Thoracic aorta (tissue), 2 donors: ENCODE data around the gene ZNF586. TPM values are rescaled to one million over a fixed set of nuclear protein-coding genes. Genes with fewer than 3 reads are reported as not detected.

Experiments used
- ATAC-seq: fragments of 150-250 bp; one replicate; pipeline ENCODE4 v1.8.0; 2017; ENCODE audit warnings: low read depth; ENCODE audit not compliant: insufficient number of reproducible peaks, low FRiP score
- DNase-seq: peaks from one replicate; pipeline ENCODE4 v3.0.0-alpha.2; 2020; ENCODE audit warnings: low spot score
- H3K27ac ChIP-seq, 2 donors: fragments of 200-600 bp; sonication (generic); 1 replicate in 1 of 2; 2 replicates in 1 of 2; pipeline ENCODE4 v1.5.1; 2016; ENCODE audit warnings: mild to moderate bottlenecking in 2 of 2, moderate library complexity in 2 of 2
- H3K27me3 ChIP-seq: fragments of 200-600 bp; sonication (generic); replicated peaks from 2 replicates; pipeline ENCODE4 v1.6.0; 2016; ENCODE audit warnings: mild to moderate bottlenecking; ENCODE audit not compliant: insufficient read depth
- H3K36me3 ChIP-seq: fragments of 200-600 bp; sonication (generic); one replicate; pipeline ENCODE4 v1.5.1; 2016
- H3K4me1 ChIP-seq, 2 donors: fragments of 200-600 bp; sonication (generic); 1 replicate in 1 of 2; 2 replicates in 1 of 2; pipeline versions ENCODE4 v1.5.1 to v1.6.0; 2016; ENCODE audit warnings: low read depth in 2 of 2, mild to moderate bottlenecking in 1 of 2; ENCODE audit not compliant: control insufficient read depth in 1 of 2
- H3K4me3 ChIP-seq: fragments of 200-600 bp; sonication (generic); 2 replicates; pipeline ENCODE4 v1.5.1; 2016; ENCODE audit warnings: mild to moderate bottlenecking
- H3K9me3 ChIP-seq: fragments of 200-600 bp; sonication (generic); 2 replicates; pipeline ENCODE4 v1.5.1; 2016
- CTCF ChIP-seq: fragments of 200-600 bp; sonication (generic); IDR thresholded peaks from one replicate; pipeline ENCODE4 v1.5.1; 2019; ENCODE audit warnings: antibody characterized with exemption
- total RNA-seq, 2 donors: library from RNA; depleted of rRNA; stranded (reverse); fragments of >200 nt; gene quantifications; one replicate each; pipeline versions ENCODE4 v1.1.0 to v1.2.3, GENCODE V29; 2016

Gene ZNF586
- total RNA-seq, 2 donors from 2014 or later, result 8.7 to 15.4 TPM

DNA sequence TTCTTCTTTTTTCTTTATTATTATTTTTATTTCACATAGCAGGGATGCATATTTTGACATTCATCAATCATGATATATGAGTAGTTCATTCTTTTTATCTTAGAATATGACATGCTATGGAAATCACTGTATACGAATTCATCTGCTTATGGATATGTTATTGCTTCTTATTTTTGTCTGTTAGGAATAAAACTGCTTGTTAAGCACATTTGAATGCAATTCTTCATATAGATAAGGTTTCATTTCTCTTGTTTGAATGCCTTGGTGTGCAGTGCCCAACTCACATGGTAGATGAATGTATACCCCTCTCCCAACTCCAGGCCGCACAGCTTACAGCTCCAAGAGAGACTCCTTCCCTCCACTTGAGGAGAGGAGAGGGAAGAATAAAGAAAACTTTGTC lies 11.5 kb upstream of the ZNF586 start:
- Histone ChIP-seq H3K27ac (no peak overlapping the region), H3K9me3 (peaks cover 68% of the 10 kb centered on the region), H3K4me3 (no peak overlapping the region), H3K36me3 (peaks cover 85% of the 10 kb centered on the region), H3K27me3 (no peaks in the 10 kb centered on the region), H3K4me1 (no peaks in the 10 kb centered on the region)
- TF ChIP-seq CTCF, result no peak
- ATAC-seq, result no peak
- no peak for DNase-seq

- H3K36me3 ChIP-seq, result peaks cover 79% of the 10 kb centered on the region
- H3K4me3 ChIP-seq, result no peak overlapping the region
- ATAC-seq, result no peak
- no peak for TF ChIP-seq CTCF
- no peaks in the 10 kb centered on the region for H3K27me3 ChIP-seq
- DNase-seq, result no peak
- H3K9me3 ChIP-seq, result peaks cover 61% of the 10 kb centered on the region
- no peak overlapping the region for H3K27ac ChIP-seq
- no peaks in the 10 kb centered on the region for H3K4me1 ChIP-seq
Measured at GRCh38 chr19:57759096-57759495, 10.4 kb upstream of the ZNF586 start.

DNA sequence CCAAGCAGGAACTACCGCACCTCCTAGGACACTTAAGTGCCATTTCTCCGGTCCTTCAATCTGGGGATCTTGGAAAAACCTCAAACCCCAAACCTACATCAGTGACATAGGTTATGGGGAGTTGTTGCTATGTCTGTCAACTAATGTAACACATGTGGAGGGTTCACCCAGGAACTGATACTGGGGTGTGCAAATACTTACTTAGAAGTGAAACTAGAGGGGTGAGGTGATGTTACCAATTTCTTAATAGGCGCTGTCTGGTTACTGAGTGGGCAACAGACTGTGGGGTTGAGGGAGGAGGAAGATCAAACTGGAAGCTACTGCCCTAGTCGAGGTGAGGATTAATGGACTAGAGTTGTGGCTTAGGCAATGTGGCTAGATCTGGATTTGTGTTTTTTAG lies 1.9 kb downstream of the ZNF586 start:
- ATAC-seq (no peak), DNase-seq (no peak)
- Histone ChIP-seq H3K36me3 (peaks cover 21% of the 10 kb centered on the region), H3K4me1 (peaks cover 6 to 8% of the 10 kb centered on the region in 2 donors), H3K27ac (no peak overlapping the region), H3K9me3 (peaks cover 30% of the 10 kb centered on the region), H3K4me3 (no peak overlapping the region), H3K27me3 (no peaks in the 10 kb centered on the region)
- TF ChIP-seq CTCF, result no peak

GRCh38 chr19:57773488-57773887 lies 4.0 kb downstream of the ZNF586 start:
- Histone ChIP-seq H3K27me3 (no peaks in the 10 kb centered on the region), H3K36me3 (peaks cover 40% of the 10 kb centered on the region), H3K4me1 (peaks cover 6 to 8% of the 10 kb centered on the region in 2 donors), H3K4me3 (no peak overlapping the region), H3K27ac (no peak overlapping the region), H3K9me3 (peaks cover 48% of the 10 kb centered on the region)
- no peak for TF ChIP-seq CTCF
- DNase-seq (no peak), ATAC-seq (no peak)

DNA sequence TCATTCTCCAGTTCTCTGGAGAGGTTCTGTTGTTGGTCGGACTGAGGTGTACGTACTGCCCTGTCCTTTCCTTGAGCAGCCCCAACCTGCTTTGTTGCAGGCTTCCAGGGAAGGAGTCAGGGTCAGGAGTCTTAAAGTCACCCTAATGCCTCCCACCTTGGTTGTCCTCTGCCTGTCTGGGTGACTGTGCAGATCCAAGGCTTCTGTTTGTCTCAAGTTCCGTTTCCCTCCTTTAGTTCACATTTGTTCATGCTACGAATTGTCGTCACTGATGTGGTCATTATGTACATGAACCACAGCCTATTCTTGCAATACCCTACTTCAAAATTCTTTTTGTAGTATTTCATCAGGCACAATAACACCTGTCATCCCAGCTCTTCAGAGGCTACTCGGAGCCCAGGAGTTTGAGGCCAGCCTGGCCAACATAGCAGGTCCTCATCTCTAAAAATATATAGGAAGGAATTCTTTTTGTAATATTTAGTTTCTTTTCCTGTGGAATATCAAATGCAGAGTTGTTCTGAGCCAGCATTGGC lies 7.4 kb downstream of the ZNF586 start:
- H3K4me3 ChIP-seq, result no peak overlapping the region
- no peaks in the 10 kb centered on the region for H3K4me1 ChIP-seq
- DNase-seq (no peak), ATAC-seq (no peak)
- peaks cover 64% of the 10 kb centered on the region for H3K36me3 ChIP-seq
- H3K27me3 ChIP-seq, result no peaks in the 10 kb centered on the region
- no peak overlapping the region for H3K27ac ChIP-seq
- TF ChIP-seq CTCF, result no peak
- H3K9me3 ChIP-seq, result peaks cover 78% of the 10 kb centered on the region
